ENCODE data around the gene GRID2IP.
A peak's percentile ranks its signal among the peaks of the same experiment; 100 is the strongest.

Gene GRID2IP

GRCh38 chr7:6559896-6560295, 8.6 kb upstream of the GRID2IP start:
- DNase-seq = no peak

- peak; percentile 46 for DNase-seq
These were observed 7.6 kb upstream of the GRID2IP start for GRCh38 chr7:6558837-6559236.

GRCh38 chr7:6556196-6556595, 4.9 kb upstream of the GRID2IP start:
- DNase-seq = no peak

- DNase-seq = no peak
These were observed 3.6 kb upstream of the GRID2IP start for GRCh38 chr7:6554848-6555247.

- no peak for DNase-seq
These were observed 2.3 kb upstream of the GRID2IP start for GRCh38 chr7:6553448-6554044.

- DNase-seq = no peak
These were observed 3.9 kb downstream of the GRID2IP start for GRCh38 chr7:6547400-6547799.

- no peak for DNase-seq
These were observed 4.6 kb downstream of the GRID2IP start for GRCh38 chr7:6546498-6547251.

GRCh38 chr7:6545398-6546126, 5.7 kb downstream of the GRID2IP start:
- no peak for DNase-seq

- DNase-seq = no peak
These were observed 8.9 kb downstream of the GRID2IP start for GRCh38 chr7:6542368-6542767.

GRCh38 chr7:6536262-6537260, 14.7 kb downstream of the GRID2IP start:
- no peak for DNase-seq

- no peak for DNase-seq
These were observed 17.3 kb downstream of the GRID2IP start for GRCh38 chr7:6533893-6534495.

- DNase-seq = no peak
These were observed 18.7 kb downstream of the GRID2IP start for GRCh38 chr7:6532516-6532915.

GRCh38 chr7:6531492-6532279, 19.6 kb downstream of the GRID2IP start:
- no peak for DNase-seq

- no peak for DNase-seq
These were observed 20.4 kb downstream of the GRID2IP start for GRCh38 chr7:6530626-6531491.

GRCh38 chr7:6529643-6530042, 21.6 kb downstream of the GRID2IP start:
- DNase-seq = no peak

- no peak for DNase-seq
These were observed 22.7 kb downstream of the GRID2IP start for GRCh38 chr7:6528401-6529130.

- no peak for DNase-seq
These were observed 24.3 kb downstream of the GRID2IP start for GRCh38 chr7:6526997-6527378.

GRCh38 chr7:6520163-6520981, 30.9 kb downstream of the GRID2IP start:
- no peak for DNase-seq

Data from fibroblast of skin of right biceps (primary cell).